ENCODE measurements around the gene HTRA1.

The HTRA1 gene

DNA sequence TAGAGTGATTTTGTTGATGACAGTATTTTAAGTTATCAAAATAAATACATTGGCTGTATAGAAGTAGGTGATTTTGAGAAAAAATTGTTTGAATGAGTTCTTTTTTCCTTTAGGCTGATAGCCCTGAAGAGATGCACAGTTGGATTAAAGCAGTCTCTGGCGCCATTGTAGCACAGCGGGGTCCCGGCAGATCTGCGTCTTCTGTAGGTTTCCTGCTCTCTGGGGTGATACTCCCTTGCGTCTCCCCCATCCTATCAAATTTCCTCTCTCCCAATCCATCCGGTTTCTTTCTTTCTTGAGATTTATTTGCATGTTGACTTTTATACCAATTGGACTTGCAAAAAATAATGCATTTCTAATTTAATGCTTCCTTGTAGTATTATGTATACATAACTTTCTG lies 34.5 kb upstream of the HTRA1 start:
- ATAC-seq (ENCODE audit: low read depth) (no peak), DNase-seq (ENCODE audit: low spot score) (no peak)
- no peak overlapping the region for H3K27ac ChIP-seq (ENCODE audit: poor library complexity, severe bottlenecking)
- no peaks in the 10 kb centered on the region for H3K27me3 ChIP-seq (ENCODE audit: insufficient read depth, poor library complexity, severe bottlenecking)
- no peaks in the 10 kb centered on the region for H3K4me1 ChIP-seq (ENCODE audit: insufficient read depth, poor library complexity, severe bottlenecking)
- TF ChIP-seq, protein P1, sequence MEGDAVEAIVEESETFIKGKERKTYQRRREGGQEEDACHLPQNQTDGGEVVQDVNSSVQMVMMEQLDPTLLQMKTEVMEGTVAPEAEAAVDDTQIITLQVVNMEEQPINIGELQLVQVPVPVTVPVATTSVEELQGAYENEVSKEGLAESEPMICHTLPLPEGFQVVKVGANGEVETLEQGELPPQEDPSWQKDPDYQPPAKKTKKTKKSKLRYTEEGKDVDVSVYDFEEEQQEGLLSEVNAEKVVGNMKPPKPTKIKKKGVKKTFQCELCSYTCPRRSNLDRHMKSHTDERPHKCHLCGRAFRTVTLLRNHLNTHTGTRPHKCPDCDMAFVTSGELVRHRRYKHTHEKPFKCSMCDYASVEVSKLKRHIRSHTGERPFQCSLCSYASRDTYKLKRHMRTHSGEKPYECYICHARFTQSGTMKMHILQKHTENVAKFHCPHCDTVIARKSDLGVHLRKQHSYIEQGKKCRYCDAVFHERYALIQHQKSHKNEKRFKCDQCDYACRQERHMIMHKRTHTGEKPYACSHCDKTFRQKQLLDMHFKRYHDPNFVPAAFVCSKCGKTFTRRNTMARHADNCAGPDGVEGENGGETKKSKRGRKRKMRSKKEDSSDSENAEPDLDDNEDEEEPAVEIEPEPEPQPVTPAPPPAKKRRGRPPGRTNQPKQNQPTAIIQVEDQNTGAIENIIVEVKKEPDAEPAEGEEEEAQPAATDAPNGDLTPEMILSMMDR (IDR thresholded peaks at IDR 0.05; ENCODE audit: poor library complexity, severe bottlenecking), result no peak
- H3K36me3 ChIP-seq (ENCODE audit: low read depth), result peaks cover 81% of the 10 kb centered on the region
- H3K4me3 ChIP-seq (ENCODE audit: severe bottlenecking), result no peak overlapping the region
- no peaks in the 10 kb centered on the region for H3K9me3 ChIP-seq (ENCODE audit: severe bottlenecking)

DNA sequence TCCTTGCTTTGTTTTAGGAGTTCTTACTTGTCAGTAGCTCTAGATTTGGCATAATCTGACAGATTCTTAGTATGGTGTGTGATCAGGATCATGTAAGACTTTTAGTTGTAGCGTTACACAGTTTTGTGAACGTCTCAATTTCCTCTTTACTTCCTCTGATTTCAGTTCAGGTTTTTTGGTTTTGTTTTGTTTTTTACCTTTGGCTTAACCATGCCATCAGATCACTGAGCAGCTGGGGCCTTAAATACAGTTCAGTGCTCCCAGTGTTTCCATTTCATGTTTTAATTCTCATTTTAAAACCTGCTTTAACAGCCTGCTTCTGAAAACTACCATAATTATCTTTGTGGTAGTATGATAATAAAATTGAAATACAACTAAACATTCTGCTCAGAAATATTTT lies 34.1 kb upstream of the HTRA1 start:
- no peak for DNase-seq (ENCODE audit: low spot score)
- Histone ChIP-seq H3K27ac (ENCODE audit: poor library complexity, severe bottlenecking) (no peak overlapping the region), H3K4me3 (ENCODE audit: severe bottlenecking) (no peak overlapping the region), H3K4me1 (ENCODE audit: insufficient read depth, poor library complexity, severe bottlenecking) (no peaks in the 10 kb centered on the region), H3K9me3 (ENCODE audit: severe bottlenecking) (no peaks in the 10 kb centered on the region), H3K27me3 (ENCODE audit: insufficient read depth, poor library complexity, severe bottlenecking) (no peaks in the 10 kb centered on the region), H3K36me3 (ENCODE audit: low read depth) (peaks cover 86% of the 10 kb centered on the region)
- ATAC-seq (ENCODE audit: low read depth), result no peak
- TF ChIP-seq, protein P1 (IDR thresholded peaks at IDR 0.05; ENCODE audit: poor library complexity, severe bottlenecking), result no peak

DNA sequence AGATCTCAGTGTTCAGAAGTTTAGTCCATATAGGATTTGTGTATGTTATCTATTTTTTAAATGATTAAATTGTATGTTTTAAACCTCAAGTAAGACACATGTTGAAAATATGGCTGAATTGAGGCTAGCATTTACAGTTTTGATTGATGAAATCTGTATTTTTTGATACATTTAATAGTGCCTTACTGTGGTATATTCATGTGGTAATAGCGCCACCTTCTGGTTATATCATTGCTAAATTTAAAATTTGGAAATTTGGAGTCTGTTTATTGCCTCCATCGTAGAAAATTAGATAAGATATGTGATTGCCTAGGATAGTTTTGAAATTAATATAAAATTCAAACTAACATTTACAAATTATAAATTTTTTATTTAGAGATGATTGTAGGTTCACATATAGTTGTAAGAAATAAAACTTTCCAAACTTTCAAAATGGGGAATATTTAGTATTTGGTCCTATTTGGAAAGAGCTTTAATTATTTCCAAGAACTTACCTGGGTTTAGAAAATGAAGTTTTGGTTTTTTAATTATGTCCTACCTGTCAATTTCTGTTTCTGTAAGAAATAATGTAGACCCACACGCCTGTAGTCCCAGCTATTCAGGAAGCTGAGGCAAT lies 26.0 kb upstream of the HTRA1 start:
- Histone ChIP-seq H3K4me1 (ENCODE audit: insufficient read depth, poor library complexity, severe bottlenecking) (no peaks in the 10 kb centered on the region), H3K27ac (ENCODE audit: poor library complexity, severe bottlenecking) (no peak overlapping the region), H3K9me3 (ENCODE audit: severe bottlenecking) (no peaks in the 10 kb centered on the region), H3K27me3 (ENCODE audit: insufficient read depth, poor library complexity, severe bottlenecking) (no peaks in the 10 kb centered on the region), H3K4me3 (ENCODE audit: severe bottlenecking) (no peak overlapping the region), H3K36me3 (ENCODE audit: low read depth) (peaks cover 34% of the 10 kb centered on the region)
- TF ChIP-seq, protein P1 (IDR thresholded peaks at IDR 0.05; ENCODE audit: poor library complexity, severe bottlenecking), result peak; percentile 80
- ATAC-seq (ENCODE audit: low read depth), result peak; percentile 38; the same call in 1 of the 3 replicates
- no peak for DNase-seq (ENCODE audit: low spot score)

- Histone ChIP-seq H3K36me3 (ENCODE audit: low read depth) (no peaks in the 10 kb centered on the region), H3K4me3 (ENCODE audit: severe bottlenecking) (no peak overlapping the region), H3K9me3 (ENCODE audit: severe bottlenecking) (no peaks in the 10 kb centered on the region), H3K27ac (ENCODE audit: poor library complexity, severe bottlenecking) (no peak overlapping the region), H3K27me3 (ENCODE audit: insufficient read depth, poor library complexity, severe bottlenecking) (no peaks in the 10 kb centered on the region), H3K4me1 (ENCODE audit: insufficient read depth, poor library complexity, severe bottlenecking) (no peaks in the 10 kb centered on the region)
- peak; percentile 86 for ATAC-seq (ENCODE audit: low read depth)
- TF ChIP-seq, protein P1 (IDR thresholded peaks at IDR 0.05; ENCODE audit: poor library complexity, severe bottlenecking), result no peak
- DNase-seq (ENCODE audit: low spot score), result no peak
These were observed 19.4 kb upstream of the HTRA1 start for GRCh38 chr10:122441961-122442360.

DNA sequence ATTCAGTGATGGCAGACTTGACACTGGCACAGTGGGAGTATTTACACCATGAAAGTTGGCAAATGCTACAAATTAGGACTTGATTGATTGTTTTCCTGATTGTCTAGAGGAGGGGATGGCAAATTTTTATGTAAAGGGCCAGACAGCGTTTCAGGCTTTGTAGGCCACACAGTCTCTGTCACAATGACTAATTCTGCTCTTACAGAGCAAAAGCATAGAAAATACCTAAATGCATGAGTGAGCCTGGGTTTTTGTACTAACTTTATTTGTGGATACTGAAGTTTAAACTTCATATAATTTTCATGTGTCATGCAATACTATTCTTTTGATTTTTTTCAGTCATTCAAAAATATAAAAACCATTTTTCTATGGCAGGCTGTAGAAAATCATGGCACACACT lies 15.9 kb upstream of the HTRA1 start:
- ATAC-seq (ENCODE audit: low read depth), result no peak
- no peak for DNase-seq (ENCODE audit: low spot score)
- H3K9me3 ChIP-seq (ENCODE audit: severe bottlenecking), result no peaks in the 10 kb centered on the region
- no peak overlapping the region for H3K27ac ChIP-seq (ENCODE audit: poor library complexity, severe bottlenecking)
- no peaks in the 10 kb centered on the region for H3K27me3 ChIP-seq (ENCODE audit: insufficient read depth, poor library complexity, severe bottlenecking)
- H3K4me1 ChIP-seq (ENCODE audit: insufficient read depth, poor library complexity, severe bottlenecking), result no peaks in the 10 kb centered on the region
- H3K4me3 ChIP-seq (ENCODE audit: severe bottlenecking), result no peak overlapping the region
- TF ChIP-seq, protein P1 (IDR thresholded peaks at IDR 0.05; ENCODE audit: poor library complexity, severe bottlenecking), result no peak
- H3K36me3 ChIP-seq (ENCODE audit: low read depth), result no peaks in the 10 kb centered on the region

All from RWPE2 (cell line).